Neural crest cell (in vitro differentiated cells): ENCODE results near the gene ELFN1. TPM values are rescaled to one million over a fixed set of nuclear protein-coding genes. Genes with fewer than 3 reads are reported as not detected.
"Not testable (repeated sequence)": the region's sequence is repeated elsewhere in the genome, so short reads cannot be mapped to it uniquely, and the experiment has no call there.

Experiments
- DNase-seq: peaks from one replicate; pipeline ENCODE4 v3.0.0; 2021; ENCODE audit warnings: low read depth, mixed read lengths, low spot score
- H3K27ac Mint-ChIP-seq: one replicate; pipeline ENCODE4 v1.8.0; 2021; ENCODE audit warnings: mild to moderate bottlenecking, mixed read lengths; ENCODE audit not compliant: unreplicated experiment
- H3K27me3 Mint-ChIP-seq: 2 replicates; pipeline ENCODE4 v1.8.0; 2021; ENCODE audit warnings: low read depth, mild to moderate bottlenecking, mixed read lengths
- H3K36me3 Mint-ChIP-seq: 2 replicates; pipeline ENCODE4 v1.8.0; 2021; ENCODE audit warnings: low read depth, mild to moderate bottlenecking, mixed read lengths
- H3K4me1 Mint-ChIP-seq: 2 replicates; pipeline ENCODE4 v1.8.0; 2021; ENCODE audit warnings: mixed read lengths
- H3K4me3 Mint-ChIP-seq: one replicate; pipeline ENCODE4 v1.8.0; 2021; ENCODE audit warnings: mild to moderate bottlenecking, mixed read lengths
- H3K9me3 Mint-ChIP-seq: 2 replicates; pipeline ENCODE4 v1.8.0; 2021; ENCODE audit warnings: mixed read lengths
- total RNA-seq: library from RNA; stranded (reverse); gene quantifications from 2 replicates; pipeline ENCODE4 v1.2.1, GENCODE V29; 2021
- TF ChIP-seq, protein P1 (sequence below): fragments of 200-600 bp; sonication (generic); conservative IDR thresholded peaks from 2 replicates; pipeline ENCODE4 v1.5.0; 2021; ENCODE audit warnings: antibody characterized with exemption, mild to moderate bottlenecking

Gene ELFN1
- total RNA-seq, 1 donor from 2014 or later: 8.5 TPM

DNA sequence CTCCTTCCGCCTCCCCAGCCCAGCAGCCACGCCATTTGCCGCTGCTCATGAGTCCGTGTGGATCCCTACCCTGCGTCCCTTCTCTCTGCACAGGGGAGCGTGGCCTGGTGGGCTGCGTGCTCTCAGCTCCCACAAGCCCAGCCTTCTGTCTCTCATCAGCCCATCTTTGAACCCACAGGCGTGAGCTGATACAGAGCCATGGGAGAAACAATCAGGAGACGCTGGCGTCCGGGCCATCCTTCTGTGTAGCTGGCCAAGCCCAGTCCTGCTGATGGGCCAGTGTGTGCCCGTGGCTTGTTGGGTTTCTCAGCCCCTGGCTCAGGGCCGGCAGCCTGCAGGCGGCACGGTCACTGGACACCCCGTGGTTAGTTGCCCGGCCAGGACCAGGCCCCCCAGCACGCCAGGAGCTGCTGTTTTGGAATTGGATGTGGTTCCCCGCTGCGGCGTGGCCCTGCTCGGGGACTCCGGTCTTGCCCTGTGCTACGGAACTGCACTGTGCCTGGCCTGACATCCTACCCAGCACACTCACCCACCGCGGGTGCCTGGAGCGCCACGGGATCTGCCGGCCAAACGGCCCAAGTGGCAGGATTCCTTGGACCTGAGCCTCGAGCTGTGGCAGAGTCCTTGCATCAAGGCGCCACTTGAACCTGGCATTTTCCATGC is 88.9 kb downstream of the ELFN1 start:
- H3K27me3 Mint-ChIP-seq: peaks cover 34% of the 10 kb centered on the region
- no peak overlapping the region for H3K27ac Mint-ChIP-seq

DNA sequence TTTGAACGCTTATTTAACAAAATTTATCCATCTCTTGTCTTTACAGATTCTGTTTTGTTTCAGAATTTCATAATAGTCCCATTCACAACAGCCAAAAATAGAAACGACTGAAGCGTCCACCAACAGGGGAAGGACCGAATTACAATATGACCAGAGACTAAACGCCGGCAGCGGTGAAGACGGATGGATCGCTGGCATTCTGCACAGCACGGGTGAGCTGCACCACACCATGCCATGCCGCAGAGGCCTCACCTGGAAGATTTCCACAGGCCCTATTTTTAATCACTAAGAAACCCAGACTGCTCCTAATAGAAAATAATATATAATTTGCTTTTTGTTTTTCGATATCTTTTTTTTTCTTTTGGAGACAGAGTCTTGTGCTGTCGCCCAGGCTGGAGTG is 91.0 kb downstream of the ELFN1 start:
- no peaks in the 10 kb centered on the region for H3K9me3 Mint-ChIP-seq
- no peaks in the 10 kb centered on the region for H3K36me3 Mint-ChIP-seq
- DNase-seq: no peak
- no peak overlapping the region for H3K27ac Mint-ChIP-seq
- H3K4me1 Mint-ChIP-seq: no peaks in the 10 kb centered on the region
- no peak overlapping the region for H3K4me3 Mint-ChIP-seq
- TF ChIP-seq, protein P1, sequence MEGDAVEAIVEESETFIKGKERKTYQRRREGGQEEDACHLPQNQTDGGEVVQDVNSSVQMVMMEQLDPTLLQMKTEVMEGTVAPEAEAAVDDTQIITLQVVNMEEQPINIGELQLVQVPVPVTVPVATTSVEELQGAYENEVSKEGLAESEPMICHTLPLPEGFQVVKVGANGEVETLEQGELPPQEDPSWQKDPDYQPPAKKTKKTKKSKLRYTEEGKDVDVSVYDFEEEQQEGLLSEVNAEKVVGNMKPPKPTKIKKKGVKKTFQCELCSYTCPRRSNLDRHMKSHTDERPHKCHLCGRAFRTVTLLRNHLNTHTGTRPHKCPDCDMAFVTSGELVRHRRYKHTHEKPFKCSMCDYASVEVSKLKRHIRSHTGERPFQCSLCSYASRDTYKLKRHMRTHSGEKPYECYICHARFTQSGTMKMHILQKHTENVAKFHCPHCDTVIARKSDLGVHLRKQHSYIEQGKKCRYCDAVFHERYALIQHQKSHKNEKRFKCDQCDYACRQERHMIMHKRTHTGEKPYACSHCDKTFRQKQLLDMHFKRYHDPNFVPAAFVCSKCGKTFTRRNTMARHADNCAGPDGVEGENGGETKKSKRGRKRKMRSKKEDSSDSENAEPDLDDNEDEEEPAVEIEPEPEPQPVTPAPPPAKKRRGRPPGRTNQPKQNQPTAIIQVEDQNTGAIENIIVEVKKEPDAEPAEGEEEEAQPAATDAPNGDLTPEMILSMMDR: no peak
- H3K27me3 Mint-ChIP-seq: peaks cover 17% of the 10 kb centered on the region

More for the DNA sequence above, 88.9 kb downstream of the ELFN1 start:
- TF ChIP-seq, protein P1: no peak
- H3K36me3 Mint-ChIP-seq: no peaks in the 10 kb centered on the region
- no peaks in the 10 kb centered on the region for H3K9me3 Mint-ChIP-seq
- H3K4me1 Mint-ChIP-seq: no peaks in the 10 kb centered on the region
- DNase-seq: no peak
- H3K4me3 Mint-ChIP-seq: no peak overlapping the region

DNA sequence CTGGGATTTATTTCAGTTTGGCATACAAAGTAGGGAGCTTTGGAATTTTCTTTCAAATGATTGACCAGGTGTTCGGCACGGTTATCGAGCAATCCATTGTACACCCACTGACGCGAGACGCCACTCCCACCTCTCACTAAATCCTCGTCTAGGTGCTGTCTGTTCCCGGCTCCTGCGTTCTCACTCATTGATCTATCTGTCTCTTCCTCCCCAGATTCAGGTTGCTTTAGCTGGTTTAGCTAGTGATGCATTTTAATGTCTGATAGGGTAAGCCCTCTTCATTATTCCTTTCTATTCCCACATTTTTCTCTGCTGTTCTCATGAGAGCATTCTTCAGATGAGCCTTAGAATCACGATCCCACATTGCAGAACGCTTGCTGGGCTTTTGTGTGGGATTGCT is 91.7 kb downstream of the ELFN1 start:
- H3K9me3 Mint-ChIP-seq: no peaks in the 10 kb centered on the region
- H3K4me3 Mint-ChIP-seq: no peak overlapping the region
- no peak for DNase-seq
- TF ChIP-seq, protein P1: no peak
- H3K27me3 Mint-ChIP-seq: peaks cover 12% of the 10 kb centered on the region
- H3K27ac Mint-ChIP-seq: no peak overlapping the region
- H3K36me3 Mint-ChIP-seq: no peaks in the 10 kb centered on the region
- H3K4me1 Mint-ChIP-seq: no peaks in the 10 kb centered on the region

DNA sequence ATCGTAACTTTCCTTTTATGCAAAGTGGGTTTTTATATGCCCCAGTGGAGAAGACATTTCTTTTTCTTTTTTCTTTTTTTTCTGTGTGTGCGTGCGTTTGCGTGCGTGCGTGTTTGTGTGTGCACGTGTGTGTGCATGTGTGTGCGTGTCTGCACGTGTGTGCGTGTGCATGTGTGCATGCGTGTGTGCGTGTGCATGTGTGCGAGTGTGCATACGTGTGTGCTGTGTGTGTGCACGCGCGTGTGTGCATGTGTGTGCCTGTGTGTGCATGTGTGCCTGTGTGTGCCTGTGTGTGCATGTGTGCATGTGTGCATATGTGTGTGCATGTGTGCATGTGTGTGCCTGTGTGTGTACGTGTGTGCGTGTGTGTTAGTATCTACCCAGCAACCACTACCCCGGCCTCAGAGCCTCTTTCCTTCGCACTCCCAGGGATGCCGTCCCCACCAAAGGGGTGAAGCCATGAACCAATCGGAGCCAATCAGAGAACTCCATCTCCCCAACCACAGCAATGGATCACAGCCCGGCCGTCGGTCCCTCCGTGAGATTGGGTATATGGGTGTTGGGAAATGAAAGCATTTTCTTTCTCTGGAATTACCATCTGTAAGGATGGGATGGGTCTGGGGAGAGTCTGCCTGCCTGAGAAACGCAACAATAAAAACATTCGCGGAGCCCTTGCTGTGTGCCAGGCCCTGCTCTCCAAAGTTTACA is 92.3 kb downstream of the ELFN1 start:
- peaks cover 8% of the 10 kb centered on the region for H3K27me3 Mint-ChIP-seq
- peaks cover 2% of the 10 kb centered on the region for H3K36me3 Mint-ChIP-seq
- no peak overlapping the region for H3K27ac Mint-ChIP-seq
- H3K9me3 Mint-ChIP-seq: no peaks in the 10 kb centered on the region
- TF ChIP-seq, protein P1: no peak
- DNase-seq: no peak
- H3K4me1 Mint-ChIP-seq: no peaks in the 10 kb centered on the region
- no peak overlapping the region for H3K4me3 Mint-ChIP-seq

DNA sequence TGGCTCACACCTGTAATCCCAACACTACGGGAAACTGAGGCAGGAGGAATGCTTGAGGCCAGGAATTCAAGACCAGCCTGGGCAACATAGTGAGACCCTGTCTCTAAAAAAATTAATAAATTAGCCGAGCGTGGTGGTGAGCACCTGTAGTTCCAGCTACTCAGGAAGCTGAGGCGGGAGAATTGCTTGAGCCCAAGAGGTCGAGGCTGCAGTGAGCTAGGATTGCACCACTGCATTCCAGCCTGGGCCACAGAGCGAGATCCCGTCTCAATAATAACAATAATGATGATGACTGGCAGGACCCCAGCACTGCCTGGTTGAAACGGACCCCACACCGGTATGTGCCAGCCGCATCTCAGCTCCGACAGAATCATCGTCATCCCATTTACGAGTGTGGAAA is 93.0 kb downstream of the ELFN1 start:
- Mint-ChIP-seq H3K27ac (no peak overlapping the region), H3K9me3 (no peaks in the 10 kb centered on the region), H3K36me3 (peaks cover 2% of the 10 kb centered on the region), H3K4me3 (no peak overlapping the region), H3K4me1 (no peaks in the 10 kb centered on the region), H3K27me3 (peaks cover 3% of the 10 kb centered on the region)
- no peak for DNase-seq
- TF ChIP-seq, protein P1: no peak

DNA sequence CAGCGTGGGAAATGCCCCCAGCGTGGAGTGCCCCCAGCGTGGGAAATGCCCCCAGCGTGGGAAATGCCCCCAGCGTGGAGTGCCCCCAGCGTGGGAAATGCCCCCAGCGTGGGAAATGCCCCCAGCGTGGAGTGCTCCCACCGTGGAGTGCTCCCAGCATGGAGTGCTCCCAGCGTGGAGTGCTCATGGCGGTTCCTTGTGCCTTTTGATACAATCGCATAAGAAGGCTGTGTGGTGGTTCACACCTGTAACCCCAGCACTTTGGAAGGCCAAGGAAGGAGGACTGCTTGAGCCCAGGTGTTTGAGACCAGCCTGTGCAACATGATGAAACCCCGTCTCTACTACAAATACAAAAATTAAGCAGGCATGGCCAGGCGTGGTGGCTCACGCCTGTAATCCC is 93.8 kb downstream of the ELFN1 start:
- H3K4me3 Mint-ChIP-seq, H3K4me1 Mint-ChIP-seq, H3K27ac Mint-ChIP-seq, DNase-seq, H3K27me3 Mint-ChIP-seq, H3K36me3 Mint-ChIP-seq, H3K9me3 Mint-ChIP-seq: not testable (repeated sequence)
